ENCODE data around the gene MMP23B. TPM values are rescaled to one million over a fixed set of nuclear protein-coding genes. Genes with fewer than 3 reads are reported as not detected.

The MMP23B gene
- total and polyA plus RNA-seq, 2 experiments from 2014 or later = 15.8 to 16.2 TPM

DNA sequence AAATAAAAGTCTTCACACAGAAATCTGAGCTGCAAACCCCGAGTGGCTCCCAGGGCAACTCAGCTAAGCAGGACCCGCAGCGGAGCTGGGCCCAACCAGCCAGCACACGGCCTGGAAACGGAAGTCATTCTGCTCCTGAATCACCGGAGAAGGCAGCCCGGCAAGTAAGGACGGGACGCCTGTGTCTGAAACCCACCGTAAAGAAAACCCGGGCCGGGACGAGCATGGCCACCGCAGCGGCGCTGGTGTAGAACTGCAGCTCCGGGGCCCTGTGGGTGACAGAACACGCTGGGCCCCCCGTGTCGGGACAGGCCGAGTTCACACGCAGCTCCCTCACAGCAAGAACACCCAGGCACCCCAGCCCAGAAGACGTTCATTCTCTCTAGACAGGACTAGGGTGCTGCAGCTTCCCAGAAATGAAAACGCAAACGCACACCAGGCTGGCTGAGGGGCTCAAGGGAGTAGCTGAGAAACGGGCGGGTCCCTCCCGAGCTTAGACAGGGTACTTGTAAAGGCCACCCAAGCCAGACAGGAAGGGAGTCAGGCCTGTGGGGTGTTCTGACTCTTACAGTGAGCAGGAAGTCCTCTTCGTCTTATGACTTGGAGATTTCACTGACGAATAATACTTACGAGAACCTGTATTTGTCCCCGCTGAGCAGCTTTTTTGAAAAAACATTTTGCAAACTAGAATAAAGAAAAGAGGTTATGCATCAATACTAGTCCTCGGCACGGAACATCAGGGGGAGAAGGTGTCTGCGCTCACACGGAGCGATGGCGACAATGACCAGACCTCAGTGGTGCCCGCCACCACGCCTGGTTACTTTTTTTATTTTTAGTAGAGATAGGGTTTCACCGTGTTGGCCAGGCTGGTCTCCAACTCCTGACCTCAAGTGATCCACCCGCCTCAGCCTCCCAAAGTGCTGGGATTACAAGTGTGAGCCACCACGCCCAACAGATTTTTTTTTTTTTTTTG lies 37.8 kb downstream of the MMP23B start:
- H3K27ac ChIP-seq (ENCODE audit: low read depth) = no peak overlapping the region
- Mint-ChIP-seq H3K27me3 (ENCODE audit: insufficient read depth, low read depth, poor library complexity) (peaks cover 7% of the 10 kb centered on the region), H3K4me3 (no peak overlapping the region), H3K9me3 (no peaks in the 10 kb centered on the region), H3K4me1 (no peaks in the 10 kb centered on the region), H3K27ac (no peak overlapping the region), H3K36me3 (ENCODE audit: low read depth) (peaks cover 46% of the 10 kb centered on the region)
- no peaks in the 10 kb centered on the region for H3K4me1 ChIP-seq (ENCODE audit: insufficient read depth)
- no peaks in the 10 kb centered on the region for H3K79me2 ChIP-seq (replicated peaks; ENCODE audit: insufficient read depth)
- ATAC-seq (no peak), DNase-seq (ENCODE audit: low spot score) (no peak)
- no peak overlapping the region for H2AFZ ChIP-seq
- no peak overlapping the region for H3K4me2 ChIP-seq
- H4K20me1 ChIP-seq (replicated peaks; ENCODE audit: insufficient read depth) = no peaks in the 10 kb centered on the region; the same call in 1 of the 2 replicates
- H3K27me3 ChIP-seq (ENCODE audit: insufficient read depth) = no peaks in the 10 kb centered on the region
- no peaks in the 10 kb centered on the region for H3K9me2 ChIP-seq (ENCODE audit: insufficient read depth)
- H3F3A ChIP-seq (replicated peaks; ENCODE audit: low read depth) = 0 out of 2 replicates have a peak, but pooled peaks cover 6% of the 10 kb centered on the region
- H3K4me3 ChIP-seq = no peak overlapping the region
- no peaks in the 10 kb centered on the region; the same call in 1 of the 2 replicates for H3K36me3 ChIP-seq (ENCODE audit: insufficient read depth)
- TF ChIP-seq ZNF331 (CRISPR knock-in tag; IDR thresholded peaks at IDR 0.05; ENCODE audit: low read depth) = no peak
- TF ChIP-seq, protein P1, sequence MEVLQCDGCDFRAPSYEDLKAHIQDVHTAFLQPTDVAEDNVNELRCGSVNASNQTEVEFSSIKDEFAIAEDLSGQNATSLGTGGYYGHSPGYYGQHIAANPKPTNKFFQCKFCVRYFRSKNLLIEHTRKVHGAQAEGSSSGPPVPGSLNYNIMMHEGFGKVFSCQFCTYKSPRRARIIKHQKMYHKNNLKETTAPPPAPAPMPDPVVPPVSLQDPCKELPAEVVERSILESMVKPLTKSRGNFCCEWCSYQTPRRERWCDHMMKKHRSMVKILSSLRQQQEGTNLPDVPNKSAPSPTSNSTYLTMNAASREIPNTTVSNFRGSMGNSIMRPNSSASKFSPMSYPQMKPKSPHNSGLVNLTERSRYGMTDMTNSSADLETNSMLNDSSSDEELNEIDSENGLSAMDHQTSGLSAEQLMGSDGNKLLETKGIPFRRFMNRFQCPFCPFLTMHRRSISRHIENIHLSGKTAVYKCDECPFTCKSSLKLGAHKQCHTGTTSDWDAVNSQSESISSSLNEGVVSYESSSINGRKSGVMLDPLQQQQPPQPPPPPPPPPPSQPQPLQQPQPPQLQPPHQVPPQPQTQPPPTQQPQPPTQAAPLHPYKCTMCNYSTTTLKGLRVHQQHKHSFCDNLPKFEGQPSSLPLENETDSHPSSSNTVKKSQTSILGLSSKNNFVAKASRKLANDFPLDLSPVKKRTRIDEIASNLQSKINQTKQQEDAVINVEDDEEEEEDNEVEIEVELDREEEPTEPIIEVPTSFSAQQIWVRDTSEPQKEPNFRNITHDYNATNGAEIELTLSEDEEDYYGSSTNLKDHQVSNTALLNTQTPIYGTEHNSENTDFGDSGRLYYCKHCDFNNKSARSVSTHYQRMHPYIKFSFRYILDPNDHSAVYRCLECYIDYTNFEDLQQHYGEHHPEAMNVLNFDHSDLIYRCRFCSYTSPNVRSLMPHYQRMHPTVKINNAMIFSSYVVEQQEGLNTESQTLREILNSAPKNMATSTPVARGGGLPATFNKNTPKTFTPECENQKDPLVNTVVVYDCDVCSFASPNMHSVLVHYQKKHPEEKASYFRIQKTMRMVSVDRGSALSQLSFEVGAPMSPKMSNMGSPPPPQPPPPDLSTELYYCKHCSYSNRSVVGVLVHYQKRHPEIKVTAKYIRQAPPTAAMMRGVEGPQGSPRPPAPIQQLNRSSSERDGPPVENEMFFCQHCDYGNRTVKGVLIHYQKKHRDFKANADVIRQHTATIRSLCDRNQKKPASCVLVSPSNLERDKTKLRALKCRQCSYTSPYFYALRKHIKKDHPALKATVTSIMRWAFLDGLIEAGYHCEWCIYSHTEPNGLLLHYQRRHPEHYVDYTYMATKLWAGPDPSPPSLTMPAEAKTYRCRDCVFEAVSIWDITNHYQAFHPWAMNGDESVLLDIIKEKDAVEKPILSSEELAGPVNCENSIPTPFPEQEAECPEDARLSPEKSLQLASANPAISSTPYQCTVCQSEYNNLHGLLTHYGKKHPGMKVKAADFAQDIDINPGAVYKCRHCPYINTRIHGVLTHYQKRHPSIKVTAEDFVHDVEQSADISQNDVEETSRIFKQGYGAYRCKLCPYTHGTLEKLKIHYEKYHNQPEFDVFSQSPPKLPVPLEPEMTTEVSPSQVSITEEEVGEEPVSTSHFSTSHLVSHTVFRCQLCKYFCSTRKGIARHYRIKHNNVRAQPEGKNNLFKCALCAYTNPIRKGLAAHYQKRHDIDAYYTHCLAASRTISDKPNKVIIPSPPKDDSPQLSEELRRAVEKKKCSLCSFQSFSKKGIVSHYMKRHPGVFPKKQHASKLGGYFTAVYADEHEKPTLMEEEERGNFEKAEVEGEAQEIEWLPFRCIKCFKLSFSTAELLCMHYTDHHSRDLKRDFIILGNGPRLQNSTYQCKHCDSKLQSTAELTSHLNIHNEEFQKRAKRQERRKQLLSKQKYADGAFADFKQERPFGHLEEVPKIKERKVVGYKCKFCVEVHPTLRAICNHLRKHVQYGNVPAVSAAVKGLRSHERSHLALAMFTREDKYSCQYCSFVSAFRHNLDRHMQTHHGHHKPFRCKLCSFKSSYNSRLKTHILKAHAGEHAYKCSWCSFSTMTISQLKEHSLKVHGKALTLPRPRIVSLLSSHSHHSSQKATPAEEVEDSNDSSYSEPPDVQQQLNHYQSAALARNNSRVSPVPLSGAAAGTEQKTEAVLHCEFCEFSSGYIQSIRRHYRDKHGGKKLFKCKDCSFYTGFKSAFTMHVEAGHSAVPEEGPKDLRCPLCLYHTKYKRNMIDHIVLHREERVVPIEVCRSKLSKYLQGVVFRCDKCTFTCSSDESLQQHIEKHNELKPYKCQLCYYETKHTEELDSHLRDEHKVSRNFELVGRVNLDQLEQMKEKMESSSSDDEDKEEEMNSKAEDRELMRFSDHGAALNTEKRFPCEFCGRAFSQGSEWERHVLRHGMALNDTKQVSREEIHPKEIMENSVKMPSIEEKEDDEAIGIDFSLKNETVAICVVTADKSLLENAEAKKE (CRISPR knock-in tag; IDR thresholded peaks at IDR 0.05) = no peak
- no peak for TF ChIP-seq POLR2AphosphoS5 (IDR thresholded peaks at IDR 0.05; ENCODE audit: low read depth)
- no peak for TF ChIP-seq CREB1 (CRISPR knock-in tag; IDR thresholded peaks at IDR 0.05; ENCODE audit: low read depth)
- no peak for TF ChIP-seq NANOG (IDR thresholded peaks at IDR 0.05; ENCODE audit: borderline replicate concordance)
- TF ChIP-seq, protein P2, sequence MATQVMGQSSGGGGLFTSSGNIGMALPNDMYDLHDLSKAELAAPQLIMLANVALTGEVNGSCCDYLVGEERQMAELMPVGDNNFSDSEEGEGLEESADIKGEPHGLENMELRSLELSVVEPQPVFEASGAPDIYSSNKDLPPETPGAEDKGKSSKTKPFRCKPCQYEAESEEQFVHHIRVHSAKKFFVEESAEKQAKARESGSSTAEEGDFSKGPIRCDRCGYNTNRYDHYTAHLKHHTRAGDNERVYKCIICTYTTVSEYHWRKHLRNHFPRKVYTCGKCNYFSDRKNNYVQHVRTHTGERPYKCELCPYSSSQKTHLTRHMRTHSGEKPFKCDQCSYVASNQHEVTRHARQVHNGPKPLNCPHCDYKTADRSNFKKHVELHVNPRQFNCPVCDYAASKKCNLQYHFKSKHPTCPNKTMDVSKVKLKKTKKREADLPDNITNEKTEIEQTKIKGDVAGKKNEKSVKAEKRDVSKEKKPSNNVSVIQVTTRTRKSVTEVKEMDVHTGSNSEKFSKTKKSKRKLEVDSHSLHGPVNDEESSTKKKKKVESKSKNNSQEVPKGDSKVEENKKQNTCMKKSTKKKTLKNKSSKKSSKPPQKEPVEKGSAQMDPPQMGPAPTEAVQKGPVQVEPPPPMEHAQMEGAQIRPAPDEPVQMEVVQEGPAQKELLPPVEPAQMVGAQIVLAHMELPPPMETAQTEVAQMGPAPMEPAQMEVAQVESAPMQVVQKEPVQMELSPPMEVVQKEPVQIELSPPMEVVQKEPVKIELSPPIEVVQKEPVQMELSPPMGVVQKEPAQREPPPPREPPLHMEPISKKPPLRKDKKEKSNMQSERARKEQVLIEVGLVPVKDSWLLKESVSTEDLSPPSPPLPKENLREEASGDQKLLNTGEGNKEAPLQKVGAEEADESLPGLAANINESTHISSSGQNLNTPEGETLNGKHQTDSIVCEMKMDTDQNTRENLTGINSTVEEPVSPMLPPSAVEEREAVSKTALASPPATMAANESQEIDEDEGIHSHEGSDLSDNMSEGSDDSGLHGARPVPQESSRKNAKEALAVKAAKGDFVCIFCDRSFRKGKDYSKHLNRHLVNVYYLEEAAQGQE (IDR thresholded peaks at IDR 0.05; ENCODE audit: unreplicated experiment) = no peak
- TF ChIP-seq, protein P3, sequence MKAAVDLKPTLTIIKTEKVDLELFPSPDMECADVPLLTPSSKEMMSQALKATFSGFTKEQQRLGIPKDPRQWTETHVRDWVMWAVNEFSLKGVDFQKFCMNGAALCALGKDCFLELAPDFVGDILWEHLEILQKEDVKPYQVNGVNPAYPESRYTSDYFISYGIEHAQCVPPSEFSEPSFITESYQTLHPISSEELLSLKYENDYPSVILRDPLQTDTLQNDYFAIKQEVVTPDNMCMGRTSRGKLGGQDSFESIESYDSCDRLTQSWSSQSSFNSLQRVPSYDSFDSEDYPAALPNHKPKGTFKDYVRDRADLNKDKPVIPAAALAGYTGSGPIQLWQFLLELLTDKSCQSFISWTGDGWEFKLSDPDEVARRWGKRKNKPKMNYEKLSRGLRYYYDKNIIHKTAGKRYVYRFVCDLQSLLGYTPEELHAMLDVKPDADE (IDR thresholded peaks at IDR 0.05) = no peak
- no peak for TF ChIP-seq EZH2 (IDR thresholded peaks at IDR 0.05; ENCODE audit: low read depth, unreplicated experiment)
- TF ChIP-seq STAT1 (IDR thresholded peaks at IDR 0.05; ENCODE audit: unreplicated experiment) = no peak
- TF ChIP-seq JUNB (IDR thresholded peaks at IDR 0.05; ENCODE audit: unreplicated experiment) = no peak
- TF ChIP-seq EZH2phosphoT487 (IDR thresholded peaks at IDR 0.05; ENCODE audit: unreplicated experiment) = no peak
- TF ChIP-seq, protein P4, sequence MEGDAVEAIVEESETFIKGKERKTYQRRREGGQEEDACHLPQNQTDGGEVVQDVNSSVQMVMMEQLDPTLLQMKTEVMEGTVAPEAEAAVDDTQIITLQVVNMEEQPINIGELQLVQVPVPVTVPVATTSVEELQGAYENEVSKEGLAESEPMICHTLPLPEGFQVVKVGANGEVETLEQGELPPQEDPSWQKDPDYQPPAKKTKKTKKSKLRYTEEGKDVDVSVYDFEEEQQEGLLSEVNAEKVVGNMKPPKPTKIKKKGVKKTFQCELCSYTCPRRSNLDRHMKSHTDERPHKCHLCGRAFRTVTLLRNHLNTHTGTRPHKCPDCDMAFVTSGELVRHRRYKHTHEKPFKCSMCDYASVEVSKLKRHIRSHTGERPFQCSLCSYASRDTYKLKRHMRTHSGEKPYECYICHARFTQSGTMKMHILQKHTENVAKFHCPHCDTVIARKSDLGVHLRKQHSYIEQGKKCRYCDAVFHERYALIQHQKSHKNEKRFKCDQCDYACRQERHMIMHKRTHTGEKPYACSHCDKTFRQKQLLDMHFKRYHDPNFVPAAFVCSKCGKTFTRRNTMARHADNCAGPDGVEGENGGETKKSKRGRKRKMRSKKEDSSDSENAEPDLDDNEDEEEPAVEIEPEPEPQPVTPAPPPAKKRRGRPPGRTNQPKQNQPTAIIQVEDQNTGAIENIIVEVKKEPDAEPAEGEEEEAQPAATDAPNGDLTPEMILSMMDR (conservative IDR thresholded peaks at IDR 0.05; ENCODE audit: low read depth in 2 of 2) = no peak
- TF ChIP-seq ZNF114 (CRISPR knock-in tag; IDR thresholded peaks at IDR 0.05) = no peak

All from GM23338 (cell line).